Right lobe of liver (tissue), 6 donors: ENCODE measurements around the gene EMID1. TPM values are rescaled to one million over a fixed set of nuclear protein-coding genes. Genes with fewer than 3 reads are reported as not detected.

Source experiments
- ATAC-seq, 4 donors: fragments of 200-7000 bp; cut with Tn5 transposase; one replicate each; pipeline ENCODE4 v1.9.1; 2020; ENCODE audit warnings: mild to moderate bottlenecking in 4 of 4, moderate library complexity in 4 of 4
- DNase-seq, 3 donors: peaks; one replicate each; pipeline ENCODE4 v3.0.0-alpha.2; 2020
- H3K27ac ChIP-seq, 3 donors: fragments of 200-600 bp; one replicate each; pipeline ENCODE4 v1.8.0; 2022
- H3K27me3 ChIP-seq, 2 donors: fragments of 200-600 bp; one replicate each; pipeline ENCODE4 v1.8.0; 2022
- H3K36me3 ChIP-seq, 4 donors: fragments of 200-600 bp; sonication (generic) in 1 of 4; one replicate each; pipeline versions ENCODE4 v1.5.1 to v1.8.0; 2017 to 2022; ENCODE audit warnings: control low read depth in 1 of 4
- H3K4me1 ChIP-seq, 4 donors: fragments of 200-600 bp; sonication (generic) in 1 of 4; one replicate each; pipeline versions ENCODE4 v1.5.1 to v1.8.0; 2017 to 2022; ENCODE audit warnings: control low read depth in 1 of 4
- H3K4me3 ChIP-seq, 3 donors: fragments of 200-600 bp; one replicate each; pipeline ENCODE4 v1.8.0; 2022
- H3K9me3 ChIP-seq, 4 donors: fragments of 200-600 bp; sonication (generic) in 1 of 4; one replicate each; pipeline versions ENCODE4 v1.5.1 to v1.8.0; 2017 to 2022; ENCODE audit warnings: control low read depth in 1 of 4
- POLR2A ChIP-seq: fragments of 450-650 bp; IDR thresholded peaks from one replicate; pipeline ENCODE4 v1.6.1; 2017; ENCODE audit warnings: antibody characterized with exemption, mild to moderate bottlenecking
- WGBS: methylation state at CpG from one replicate; pipeline ENCODE4 v1.1.6; 2018; ENCODE audit warnings: low coverage, low lambda C conversion rate; ENCODE audit not compliant: insufficient coverage; ENCODE audit errors: missing lambda C conversion rate; 5-methylcytosine and 5-hydroxymethylcytosine counted together
- intact Hi-C, 2 donors: fragments of 100-400 bp; cut with DNase I; formaldehyde crosslinking; loops; one replicate each; pipeline versions ENCODE4 v1.11.2 to v1.14.1; 2022
- total RNA-seq, 6 experiments: library from RNA; depleted of rRNA in 2 of 6; stranded (reverse); fragments of >200 nt in 2 of 6; fragmentation: NEBNext Ultra II Directional in 3 of 6; extraction: Animal tissue kit (Norgen Biotek cat#: 25700) in 3 of 6; gene quantifications; one replicate each; pipeline versions ENCODE4 v1.1.0 to v1.2.4, GENCODE V29; 2016 to 2023
- TF ChIP-seq, protein P1 (sequence below), 4 donors: fragments of 200-600 bp in 3 of 4; fragments of 450-650 bp in 1 of 4; IDR thresholded peaks; one replicate each; pipeline versions ENCODE4 v1.5.1 to v1.8.0; 2016 to 2022; ENCODE audit warnings: antibody characterized with exemption in 4 of 4, mild to moderate bottlenecking in 2 of 4
- donor health status: DM: no; HTN: yes; CAD: no.
- donor health status: DM: no; HTN: no; CAD: no.
- donor health status: DM: no; HTN: no; CAD: no.
- donor health status: DM: no; HTN: yes; CAD: no.
- donor health status: DM: no; HTN: yes; CAD: no.

The EMID1 gene
- total RNA-seq, 6 experiments from 2014 or later, result 1.1 to 2.7 (median 1.5) TPM

DNA sequence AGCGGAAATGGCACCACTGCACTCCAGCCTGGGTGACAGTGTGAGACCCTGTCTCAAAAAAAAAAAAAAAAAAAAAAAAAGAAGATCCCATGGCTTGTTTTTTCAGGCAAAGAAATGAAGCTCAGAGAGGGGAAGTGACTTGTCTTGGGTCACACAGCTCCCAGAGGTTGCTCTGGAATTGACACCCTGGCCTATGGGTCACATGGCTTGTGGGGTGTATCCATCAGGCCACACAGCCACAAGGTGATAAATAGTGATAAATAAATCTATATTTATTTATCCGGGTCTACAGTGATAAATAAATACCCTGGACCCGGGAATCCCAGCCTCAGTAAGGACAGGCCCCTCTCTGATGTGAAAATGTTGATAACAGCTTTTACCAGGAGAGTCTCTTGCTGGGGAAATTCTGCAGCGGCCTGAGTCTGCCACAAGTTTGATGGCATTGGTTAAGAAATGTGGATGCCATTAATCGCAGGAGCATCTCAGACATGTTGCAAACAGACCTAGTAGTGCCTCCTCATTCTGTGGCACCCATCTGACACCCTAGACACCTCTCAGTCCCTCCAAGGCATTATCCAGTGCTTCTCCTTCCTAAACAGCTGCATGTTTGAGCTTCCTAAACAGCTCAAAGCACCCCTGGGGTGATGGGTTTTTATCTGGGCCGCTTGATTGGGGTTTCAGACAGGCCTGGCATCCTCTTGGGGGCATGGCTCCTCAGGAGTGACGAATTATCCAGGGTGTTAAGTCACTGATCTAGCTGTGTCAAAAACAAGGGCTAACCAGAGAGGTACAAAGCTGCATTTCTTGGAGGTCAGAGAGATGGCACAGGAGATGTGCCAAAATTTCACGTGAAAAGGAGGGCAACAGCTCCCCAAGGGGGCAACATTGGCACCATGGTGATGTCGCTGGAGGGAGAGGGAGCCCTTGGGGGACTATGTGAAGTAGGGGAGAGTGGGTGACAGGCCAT is 1.9 kb upstream of the EMID1 start:
- Histone ChIP-seq H3K36me3 (no peaks in the 10 kb centered on the region), H3K27me3 (no peaks in the 10 kb centered on the region), H3K4me3 (no peak overlapping the region), H3K9me3 (no peaks in the 10 kb centered on the region), H3K4me1 (peaks cover 0 to 3% (median 0%) of the 10 kb centered on the region in 4 donors), H3K27ac (no peak overlapping the region)
- TF ChIP-seq POLR2A, result no peak
- TF ChIP-seq, protein P1, sequence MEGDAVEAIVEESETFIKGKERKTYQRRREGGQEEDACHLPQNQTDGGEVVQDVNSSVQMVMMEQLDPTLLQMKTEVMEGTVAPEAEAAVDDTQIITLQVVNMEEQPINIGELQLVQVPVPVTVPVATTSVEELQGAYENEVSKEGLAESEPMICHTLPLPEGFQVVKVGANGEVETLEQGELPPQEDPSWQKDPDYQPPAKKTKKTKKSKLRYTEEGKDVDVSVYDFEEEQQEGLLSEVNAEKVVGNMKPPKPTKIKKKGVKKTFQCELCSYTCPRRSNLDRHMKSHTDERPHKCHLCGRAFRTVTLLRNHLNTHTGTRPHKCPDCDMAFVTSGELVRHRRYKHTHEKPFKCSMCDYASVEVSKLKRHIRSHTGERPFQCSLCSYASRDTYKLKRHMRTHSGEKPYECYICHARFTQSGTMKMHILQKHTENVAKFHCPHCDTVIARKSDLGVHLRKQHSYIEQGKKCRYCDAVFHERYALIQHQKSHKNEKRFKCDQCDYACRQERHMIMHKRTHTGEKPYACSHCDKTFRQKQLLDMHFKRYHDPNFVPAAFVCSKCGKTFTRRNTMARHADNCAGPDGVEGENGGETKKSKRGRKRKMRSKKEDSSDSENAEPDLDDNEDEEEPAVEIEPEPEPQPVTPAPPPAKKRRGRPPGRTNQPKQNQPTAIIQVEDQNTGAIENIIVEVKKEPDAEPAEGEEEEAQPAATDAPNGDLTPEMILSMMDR (IDR thresholded peaks at IDR 0.05), result no peak
- DNase-seq (peak in 1 of 3 donors; percentile 7), ATAC-seq (no peak)
- WGBS, result 65% methylated on average over 6 of the region's 9 CpGs
- intact Hi-C loops, result no loop called here

GRCh38 chr22:29204455-29205183 is 1.1 kb upstream of the EMID1 start:
- no peak for ATAC-seq
- no peaks in the 10 kb centered on the region for H3K9me3 ChIP-seq
- no peak for DNase-seq
- intact Hi-C loops, result loop anchor here in 1 of 2 donors (5.0 kb wide), 1 partner anchor 38 kb away; no protein-coding TSS in a partner anchor
- H3K36me3 ChIP-seq, result no peaks in the 10 kb centered on the region
- no peak overlapping the region for H3K27ac ChIP-seq
- H3K4me1 ChIP-seq, result peaks cover 0 to 3% (median 0%) of the 10 kb centered on the region in 4 donors
- WGBS, result 77% methylated on average over 4 of the region's 8 CpGs
- TF ChIP-seq POLR2A, result no peak
- TF ChIP-seq, protein P1 (IDR thresholded peaks at IDR 0.05), result no peak
- no peak overlapping the region for H3K4me3 ChIP-seq
- no peaks in the 10 kb centered on the region for H3K27me3 ChIP-seq

DNA sequence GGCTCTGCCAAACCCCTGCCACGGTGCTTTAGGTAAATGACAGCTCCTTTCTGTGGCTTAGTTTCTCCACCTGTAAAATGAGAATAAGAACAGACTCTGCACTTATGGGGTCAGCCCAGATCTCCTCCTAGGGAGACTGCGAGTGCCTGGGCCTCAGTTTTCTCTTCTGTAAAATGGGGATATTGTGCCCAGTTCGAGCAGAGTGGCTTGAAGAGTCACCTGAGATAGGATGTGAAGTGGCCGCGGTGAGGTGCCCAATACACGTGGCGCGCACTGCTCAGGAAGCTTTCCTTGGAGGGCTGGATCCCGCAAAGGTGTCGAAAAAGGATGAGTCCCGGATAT is 473 bp upstream of the EMID1 start:
- Histone ChIP-seq H3K36me3 (no peaks in the 10 kb centered on the region), H3K27ac (no peak overlapping the region), H3K9me3 (no peaks in the 10 kb centered on the region), H3K27me3 (no peaks in the 10 kb centered on the region), H3K4me3 (peak overlapping the region; percentile 21 to 53 (median 38)), H3K4me1 (peaks cover 0 to 3% (median 0%) of the 10 kb centered on the region in 4 donors)
- no peak for ATAC-seq
- no peak for DNase-seq
- 71% methylated on average over 1 of the region's 11 CpGs for WGBS
- intact Hi-C loops, result loop anchor here in 1 of 2 donors (5.0 kb wide), 1 partner anchor 37 kb away; no protein-coding TSS in a partner anchor
- TF ChIP-seq POLR2A, result no peak
- TF ChIP-seq, protein P1 (IDR thresholded peaks at IDR 0.05), result no peak

GRCh38 chr22:29206372-29207242 is 911 bp downstream of the EMID1 start:
- no peaks in the 10 kb centered on the region for H3K9me3 ChIP-seq
- DNase-seq (no peak), ATAC-seq (no peak)
- WGBS, result 32% methylated on average over 11 of the region's 19 CpGs
- intact Hi-C loops, result loop anchor here in 1 of 2 donors (5.0 kb wide), 1 partner anchor 36 kb away; no protein-coding TSS in a partner anchor
- no peak overlapping the region for H3K27ac ChIP-seq
- H3K36me3 ChIP-seq, result no peaks in the 10 kb centered on the region
- H3K4me1 ChIP-seq, result peaks cover 0 to 3% (median 0%) of the 10 kb centered on the region in 4 donors
- no peak for TF ChIP-seq POLR2A
- TF ChIP-seq, protein P1 (IDR thresholded peaks at IDR 0.05), result no peak
- no peaks in the 10 kb centered on the region for H3K27me3 ChIP-seq
- peak overlapping the region; percentile 50 to 53 (median 52) for H3K4me3 ChIP-seq
